ENCODE data around the gene SRGAP1. TPM values are rescaled to one million over a fixed set of nuclear protein-coding genes. Genes with fewer than 3 reads are reported as not detected.
A peak's percentile ranks its signal among the peaks of the same experiment; 100 is the strongest.

SRGAP1 gene
- total and polyA plus RNA-seq, 2 of the 4 experiments (the other 2 are of a cell fraction), result 10.0 to 10.2 TPM

DNA sequence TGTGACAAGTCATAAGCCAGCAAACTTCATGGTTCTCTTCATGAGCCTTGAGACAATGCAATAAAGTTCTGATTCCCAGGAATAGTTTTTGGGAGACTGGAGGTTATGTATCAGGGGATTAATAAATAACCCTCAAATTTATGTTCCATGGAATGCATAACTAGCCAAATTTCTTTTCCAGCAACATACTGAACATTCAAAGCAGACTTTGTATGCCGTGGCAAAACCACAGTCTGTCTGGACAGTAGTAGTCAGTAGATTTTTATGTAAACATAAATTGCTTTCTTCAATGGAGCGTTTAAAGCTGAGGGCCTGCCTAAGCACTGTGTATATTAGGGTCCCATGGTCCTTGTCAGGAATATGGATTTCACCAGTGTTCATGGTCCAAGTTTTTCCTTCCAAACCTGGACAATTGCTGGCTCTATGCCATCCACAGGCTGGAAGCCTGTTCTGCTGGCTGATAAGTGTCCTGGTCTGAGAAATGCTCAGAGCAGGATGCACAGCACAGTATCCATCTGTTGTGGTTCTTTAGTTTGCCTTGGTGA is 144.9 kb downstream of the SRGAP1 start:
- Histone ChIP-seq H3K27me3 (ENCODE audit: control insufficient read depth, insufficient read depth, low read length) (no peaks in the 10 kb centered on the region), H3K9ac (ENCODE audit: low read depth, low read length) (peak overlapping the region; percentile 20; the same call in 1 of the 2 replicates), H2AFZ (replicated peaks; ENCODE audit: low read length, poor library complexity) (no peak overlapping the region), H3K4me3 (ENCODE audit: insufficient read depth, low read depth, low read length) (no peak overlapping the region), H2BK120ac (ENCODE audit: low read depth, low read length) (peak overlapping the region; percentile 44), H3K23ac (ENCODE audit: low read depth, low read length) (peak overlapping the region; percentile 31; the same call in 1 of the 2 replicates), H3K79me1 (ENCODE audit: low read depth in 1 of 2, low read length in 2 of 2) (peaks cover 44 to 79% of the 10 kb centered on the region in 2 experiments), H2BK5ac (ENCODE audit: low read depth, low read length, poor library complexity, severe bottlenecking) (peak overlapping the region; percentile 76), H3K14ac (replicated peaks; ENCODE audit: low read depth, low read length) (peak overlapping the region; percentile 33), H4K5ac (ENCODE audit: low read depth, low read length) (peak overlapping the region; percentile 52; the same call in 1 of the 2 replicates), H2BK15ac (ENCODE audit: low read depth, low read length) (no peak overlapping the region; the same call in 2 of the 3 replicates), H3K27ac (ENCODE audit: insufficient read depth, low read length) (peak overlapping the region; percentile 85), H2AK5ac (ENCODE audit: low read depth, low read length) (peak overlapping the region; percentile 18; the same call in 1 of the 2 replicates), H2BK20ac (ENCODE audit: low read depth, low read length) (peak overlapping the region; percentile 4; the same call in 1 of the 2 replicates), H3K56ac (ENCODE audit: extremely low read depth, insufficient read depth, low read length) (peak overlapping the region; percentile 12; the same call in 1 of the 2 replicates), H4K20me1 (ENCODE audit: insufficient read depth, low read length) (peaks cover 12% of the 10 kb centered on the region), H2AK9ac (replicated peaks; ENCODE audit: low read depth, low read length, poor library complexity) (no peak overlapping the region), H3K4ac (ENCODE audit: low read depth, low read length) (peak overlapping the region; percentile 55), H3K36me3 (ENCODE audit: control insufficient read depth, insufficient read depth, low read length) (peaks cover 24% of the 10 kb centered on the region), H4K91ac (ENCODE audit: insufficient read depth, low read depth, low read length) (peak overlapping the region; percentile 54; the same call in 1 of the 2 replicates), H3K4me1 (ENCODE audit: control insufficient read depth, insufficient read depth, low read length) (peaks cover 36% of the 10 kb centered on the region), H3K9me1 (ENCODE audit: insufficient read depth, low read length) (peaks cover 30% of the 10 kb centered on the region), H3K9me3 (ENCODE audit: control insufficient read depth, insufficient read depth, low read length) (no peaks in the 10 kb centered on the region), H3K4me2 (ENCODE audit: low read depth, low read length) (peak overlapping the region; percentile 71), H4K8ac (ENCODE audit: low read depth in 2 of 2, low read length in 2 of 2) (peak overlapping the region; percentile 10 to 64; a peak in 1 of 4 replicates), H3K18ac (ENCODE audit: low read depth, low read length) (peak overlapping the region; percentile 53; the same call in 1 of the 2 replicates)
- TF ChIP-seq BHLHE40 (IDR thresholded peaks at IDR 0.05; ENCODE audit: low read depth, low read length) (no peak), RCOR1 (IDR thresholded peaks at IDR 0.05; ENCODE audit: insufficient replicate concordance, low read length) (no peak), POLR2A (IDR thresholded peaks at IDR 0.05; ENCODE audit: low read depth, low read length) (no peak), RFX5 (IDR thresholded peaks at IDR 0.05; ENCODE audit: low read depth, low read length) (no peak), RAD21 (IDR thresholded peaks at IDR 0.05; ENCODE audit: low read length) (no peak), MAZ (IDR thresholded peaks at IDR 0.05; ENCODE audit: borderline replicate concordance, low read depth, low read length) (no peak), FOS (IDR thresholded peaks at IDR 0.05; ENCODE audit: low read depth, low read length) (no peak), MXI1 (IDR thresholded peaks at IDR 0.05; ENCODE audit: borderline replicate concordance, low read depth, low read length) (no peak), SMC3 (IDR thresholded peaks at IDR 0.05; ENCODE audit: low read depth, low read length) (no peak), MAFK (IDR thresholded peaks at IDR 0.05; ENCODE audit: low read depth, low read length) (no peak), NFE2L2 (IDR thresholded peaks at IDR 0.05; ENCODE audit: low read depth, low read length) (no peak), CHD1 (IDR thresholded peaks at IDR 0.05; ENCODE audit: low read depth, low read length) (no peak), CEBPB (IDR thresholded peaks at IDR 0.05; ENCODE audit: low read depth, low read length) (no peak)
- TF ChIP-seq, protein P1, sequence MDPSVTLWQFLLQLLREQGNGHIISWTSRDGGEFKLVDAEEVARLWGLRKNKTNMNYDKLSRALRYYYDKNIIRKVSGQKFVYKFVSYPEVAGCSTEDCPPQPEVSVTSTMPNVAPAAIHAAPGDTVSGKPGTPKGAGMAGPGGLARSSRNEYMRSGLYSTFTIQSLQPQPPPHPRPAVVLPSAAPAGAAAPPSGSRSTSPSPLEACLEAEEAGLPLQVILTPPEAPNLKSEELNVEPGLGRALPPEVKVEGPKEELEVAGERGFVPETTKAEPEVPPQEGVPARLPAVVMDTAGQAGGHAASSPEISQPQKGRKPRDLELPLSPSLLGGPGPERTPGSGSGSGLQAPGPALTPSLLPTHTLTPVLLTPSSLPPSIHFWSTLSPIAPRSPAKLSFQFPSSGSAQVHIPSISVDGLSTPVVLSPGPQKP (IDR thresholded peaks at IDR 0.05; ENCODE audit: borderline replicate concordance, low read depth, low read length), result no peak
- TF ChIP-seq, protein P2, sequence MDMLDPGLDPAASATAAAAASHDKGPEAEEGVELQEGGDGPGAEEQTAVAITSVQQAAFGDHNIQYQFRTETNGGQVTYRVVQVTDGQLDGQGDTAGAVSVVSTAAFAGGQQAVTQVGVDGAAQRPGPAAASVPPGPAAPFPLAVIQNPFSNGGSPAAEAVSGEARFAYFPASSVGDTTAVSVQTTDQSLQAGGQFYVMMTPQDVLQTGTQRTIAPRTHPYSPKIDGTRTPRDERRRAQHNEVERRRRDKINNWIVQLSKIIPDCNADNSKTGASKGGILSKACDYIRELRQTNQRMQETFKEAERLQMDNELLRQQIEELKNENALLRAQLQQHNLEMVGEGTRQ (IDR thresholded peaks at IDR 0.05; ENCODE audit: low read depth, low read length), result no peak
- TF ChIP-seq, protein P3, sequence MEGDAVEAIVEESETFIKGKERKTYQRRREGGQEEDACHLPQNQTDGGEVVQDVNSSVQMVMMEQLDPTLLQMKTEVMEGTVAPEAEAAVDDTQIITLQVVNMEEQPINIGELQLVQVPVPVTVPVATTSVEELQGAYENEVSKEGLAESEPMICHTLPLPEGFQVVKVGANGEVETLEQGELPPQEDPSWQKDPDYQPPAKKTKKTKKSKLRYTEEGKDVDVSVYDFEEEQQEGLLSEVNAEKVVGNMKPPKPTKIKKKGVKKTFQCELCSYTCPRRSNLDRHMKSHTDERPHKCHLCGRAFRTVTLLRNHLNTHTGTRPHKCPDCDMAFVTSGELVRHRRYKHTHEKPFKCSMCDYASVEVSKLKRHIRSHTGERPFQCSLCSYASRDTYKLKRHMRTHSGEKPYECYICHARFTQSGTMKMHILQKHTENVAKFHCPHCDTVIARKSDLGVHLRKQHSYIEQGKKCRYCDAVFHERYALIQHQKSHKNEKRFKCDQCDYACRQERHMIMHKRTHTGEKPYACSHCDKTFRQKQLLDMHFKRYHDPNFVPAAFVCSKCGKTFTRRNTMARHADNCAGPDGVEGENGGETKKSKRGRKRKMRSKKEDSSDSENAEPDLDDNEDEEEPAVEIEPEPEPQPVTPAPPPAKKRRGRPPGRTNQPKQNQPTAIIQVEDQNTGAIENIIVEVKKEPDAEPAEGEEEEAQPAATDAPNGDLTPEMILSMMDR (conservative IDR thresholded peaks at IDR 0.05; ENCODE audit: low read depth, low read length), result no peak
- no CpG with 5 or more reads among the region's 2 CpGs for WGBS, 2 experiments (ENCODE audit: extremely low coverage in 2 of 2, insufficient read length in 1 of 2)
- ATAC-seq (ENCODE audit: low read depth) (peak; percentile 81), DNase-seq (peak; percentile 77)
- ChIA-PET CTCF (no interaction called here), POLR2A (ENCODE audit: unreplicated experiment) (no interaction called here)
- dilution Hi-C loops (cut with HindIII; ENCODE audit: low sequenced_read_pairs, unreplicated experiment), result no loop called here
- intact Hi-C loops (cut with micrococcal nuclease), result no loop called here
- no TSS peak for BruUV-seq (replicated peaks)
- in situ Hi-C loops (cut with MboI; ENCODE audit: low sequenced_read_pairs), result no loop called here
